Testis (tissue), 3 donors: ENCODE measurements around the gene ADAMTS1. TPM values are rescaled to one million over a fixed set of nuclear protein-coding genes. Genes with fewer than 3 reads are reported as not detected.

Experiments used
- DNase-seq: peaks from one replicate; pipeline ENCODE4 v3.0.0-alpha.2; 2019
- H3K27ac ChIP-seq, 2 donors: fragments of 200-600 bp; sonication (generic); one replicate each; pipeline ENCODE4 v1.5.1; 2019
- H3K27me3 ChIP-seq: fragments of 200-600 bp; sonication (generic); one replicate; pipeline ENCODE4 v1.5.1; 2019
- H3K36me3 ChIP-seq: fragments of 200-600 bp; sonication (generic); one replicate; pipeline ENCODE4 v1.5.1; 2017; ENCODE audit warnings: low read depth; ENCODE audit errors: missing control alignments
- H3K4me1 ChIP-seq: fragments of 200-600 bp; sonication (generic); one replicate; pipeline ENCODE4 v1.5.1; 2019
- H3K4me3 ChIP-seq, 2 donors: fragments of 200-600 bp; sonication (generic); one replicate each; pipeline ENCODE4 v1.5.1; 2017 to 2019
- H3K9me3 ChIP-seq: fragments of 200-600 bp; sonication (generic); one replicate; pipeline ENCODE4 v1.5.1; 2017
- CTCF ChIP-seq, 3 experiments: fragments of 450-650 bp in 2 of 3; fragments of 200-600 bp in 1 of 3; sonication (generic) in 1 of 3; IDR thresholded peaks; one replicate each; pipeline ENCODE4 v1.5.1; 2016 to 2019; ENCODE audit warnings: antibody characterized with exemption in 3 of 3, mild to moderate bottlenecking in 2 of 3, moderate library complexity in 1 of 3
- POLR2A ChIP-seq: fragments of 450-650 bp; IDR thresholded peaks from one replicate; pipeline ENCODE4 v1.6.1; 2017; ENCODE audit warnings: antibody characterized with exemption, mild to moderate bottlenecking, moderate library complexity
- WGBS, 2 donors: methylation state at CpG; one replicate each; pipeline ENCODE4 v1.1.5; 2018; 5-methylcytosine and 5-hydroxymethylcytosine counted together
- intact Hi-C: fragments of 100-400 bp; cut with DNase I; formaldehyde crosslinking; loops from one replicate; pipeline ENCODE4 v1.15.1; 2023; ENCODE audit warnings: low total_unique reads
- polyA plus RNA-seq: library from polyadenylated mRNA; stranded (reverse); fragments of 350-450 nt; fragmentation: Illumina TruSeq; extraction: RNeasy Lipid Tissue Mini Kit (QIAGEN cat#74804); gene quantifications from one replicate; pipeline ENCODE4 v1.2.3, GENCODE V29; 2014; ENCODE audit warnings: low read depth, low replicate concordance; ENCODE audit not compliant: insufficient read depth
- total RNA-seq, 2 donors: library from RNA; depleted of rRNA; stranded (reverse); fragments of >200 nt; gene quantifications; one replicate each; pipeline ENCODE4 v1.2.3, GENCODE V29; 2016

ADAMTS1 gene
- total and polyA plus RNA-seq, 3 donors from 2014 or later: 15.9 to 33.7 (median 31.3) TPM

DNA sequence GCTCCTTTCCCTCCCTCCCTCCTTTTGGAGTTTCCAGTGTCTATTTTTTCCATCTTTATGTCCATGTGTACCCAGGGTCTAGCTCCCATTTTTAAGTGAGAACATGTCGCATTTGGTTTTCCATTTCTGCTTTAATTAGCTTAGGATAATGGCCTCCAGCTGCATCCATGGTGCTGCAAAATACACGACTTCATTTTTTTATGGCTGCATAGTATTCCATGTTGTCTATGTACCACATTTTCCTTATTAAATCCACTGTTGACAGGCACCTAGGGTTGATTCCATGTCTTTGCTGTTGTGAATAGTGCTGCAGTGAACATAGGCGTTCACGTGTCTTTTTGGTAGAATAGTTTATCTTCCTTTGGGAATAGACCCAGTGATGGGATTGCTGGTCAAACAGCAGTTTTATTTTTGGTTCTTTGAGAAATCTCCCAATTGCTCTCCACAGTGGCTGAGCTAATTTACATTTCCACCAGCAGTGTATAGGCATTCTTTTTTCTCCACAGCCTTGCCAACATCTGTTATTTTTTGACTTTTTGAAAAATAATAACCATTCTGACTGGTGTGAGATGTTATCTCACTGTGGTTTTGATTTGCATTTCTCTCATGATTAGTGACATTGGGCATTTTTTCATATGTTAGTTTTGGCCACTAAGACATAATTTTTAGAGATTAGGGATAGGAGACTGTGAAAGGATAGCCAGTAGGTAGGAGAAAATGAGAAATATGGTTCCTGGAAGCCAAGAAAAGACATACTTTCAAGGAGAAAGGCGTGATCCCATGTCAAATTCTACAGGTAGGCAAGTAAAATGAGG lies 50.4 kb downstream of the ADAMTS1 start:
- intact Hi-C loops: no loop called here
- Histone ChIP-seq H3K36me3 (no peaks in the 10 kb centered on the region), H3K4me3 (no peak overlapping the region), H3K4me1 (peaks cover 8% of the 10 kb centered on the region), H3K27me3 (no peaks in the 10 kb centered on the region), H3K27ac (peak overlapping the region; percentile 33 to 90), H3K9me3 (no peaks in the 10 kb centered on the region)
- 71 to 80% methylated on average over 5 of the region's 5 CpGs for WGBS, 2 donors
- TF ChIP-seq POLR2A: no peak
- no peak for TF ChIP-seq CTCF (IDR thresholded peaks at IDR 0.05)
- no peak for DNase-seq

DNA sequence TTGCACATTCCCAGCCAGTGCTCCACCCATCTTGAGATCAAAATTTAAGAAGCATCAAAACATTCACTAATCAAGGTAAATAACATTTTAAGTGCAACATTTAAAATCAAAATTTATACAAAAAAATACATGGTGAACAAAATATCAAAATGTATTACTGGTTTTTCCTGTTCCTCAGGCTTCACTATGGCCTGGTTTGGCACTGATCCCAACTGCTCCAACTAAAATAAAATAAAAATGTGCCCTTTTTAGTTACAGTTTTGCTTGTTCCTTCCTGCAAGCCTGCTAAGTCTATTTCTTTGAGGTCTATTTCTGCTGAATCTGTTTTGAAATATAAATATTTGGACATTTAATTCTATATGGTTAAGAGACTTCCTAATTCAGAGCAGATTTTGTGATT lies 54.9 kb downstream of the ADAMTS1 start:
- no peak for TF ChIP-seq CTCF (IDR thresholded peaks at IDR 0.05)
- TF ChIP-seq POLR2A: no peak
- no peak overlapping the region for H3K4me3 ChIP-seq
- peaks cover 7% of the 10 kb centered on the region for H3K4me1 ChIP-seq
- peak overlapping the region; percentile 41 to 87 for H3K27ac ChIP-seq
- intact Hi-C loops: no loop called here
- H3K36me3 ChIP-seq: no peaks in the 10 kb centered on the region
- no peak for DNase-seq
- no peaks in the 10 kb centered on the region for H3K9me3 ChIP-seq
- H3K27me3 ChIP-seq: no peaks in the 10 kb centered on the region

DNA sequence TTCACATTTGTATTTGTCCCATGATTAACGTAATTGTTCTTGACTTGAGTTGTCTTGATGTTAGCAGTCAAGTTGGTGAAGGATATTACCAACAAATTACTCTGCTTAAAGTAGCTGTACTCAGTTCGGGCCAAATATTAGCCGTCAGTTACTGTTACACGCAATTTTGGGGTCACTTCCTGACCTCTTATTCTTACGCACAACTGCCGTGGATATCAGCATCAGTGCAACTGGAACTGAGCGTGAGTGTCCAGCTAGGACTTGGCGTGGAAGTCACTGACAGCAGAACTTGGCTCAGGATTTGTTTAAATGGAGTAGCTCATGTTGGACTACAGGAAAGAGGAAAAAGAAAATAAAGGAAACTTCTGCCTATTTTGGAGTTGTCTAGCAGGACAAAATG lies 56.4 kb downstream of the ADAMTS1 start:
- DNase-seq: peak; percentile 68
- 61 to 74% methylated on average over 8 of the region's 8 CpGs for WGBS, 2 donors

More for the DNA sequence above, 56.4 kb downstream of the ADAMTS1 start:
- no peaks in the 10 kb centered on the region for H3K9me3 ChIP-seq
- no peaks in the 10 kb centered on the region for H3K36me3 ChIP-seq
- intact Hi-C loops: no loop called here
- peaks cover 14% of the 10 kb centered on the region for H3K4me1 ChIP-seq
- no peaks in the 10 kb centered on the region for H3K27me3 ChIP-seq
- no peak overlapping the region for H3K4me3 ChIP-seq
- no peak for TF ChIP-seq POLR2A
- no peak for TF ChIP-seq CTCF (IDR thresholded peaks at IDR 0.05)
- H3K27ac ChIP-seq: peak overlapping the region in 1 of 2 donors; percentile 87

Other genes with a start within 250 kb of the ADAMTS1 start
- 1 to 10 TPM; 1.9 to 3.7 TPM for gene ADAMTS5, start 121.7 kb upstream of the ADAMTS1 start, total RNA-seq
- 2.6 TPM for gene ADAMTS5, start 121.7 kb upstream of the ADAMTS1 start, polyA plus RNA-seq